HUDEP-2 (cell line): ENCODE measurements around the gene HSPG2.
"Not testable (repeated sequence)": the region's sequence is repeated elsewhere in the genome, so short reads cannot be mapped to it uniquely, and the experiment has no call there.

Experiments
- DNase-seq, 76 experiments: peaks; one replicate each; lab custom pipeline; 2025; ENCODE audit not compliant: unreplicated experiment in 76 of 76; lab: John Stamatoyannopoulos, UW

HSPG2 gene

GRCh38 chr1:21937034-21937371 lies at the start of gene HSPG2:
Gene HSPG2 (minus strand): TSS chr1:21937310. CDS start chr1:21937217, 93 bp downstream.
- peak in 1 of 76 experiments; percentile 24 for DNase-seq

- not testable (repeated sequence) for DNase-seq
These were observed 49.3 kb upstream of the HSPG2 start for GRCh38 chr1:21986386-21986785.

- not testable (repeated sequence) for DNase-seq
These were observed 48.8 kb upstream of the HSPG2 start for GRCh38 chr1:21985893-21986292.

GRCh38 chr1:21983539-21983938 lies 46.4 kb upstream of the HSPG2 start:
- DNase-seq: not testable (repeated sequence)

GRCh38 chr1:21982122-21982521 lies 45.0 kb upstream of the HSPG2 start:
- DNase-seq: not testable (repeated sequence)

- DNase-seq: not testable (repeated sequence)
These were observed 44.1 kb upstream of the HSPG2 start for GRCh38 chr1:21981253-21981652.

- DNase-seq: peak in 20 of 76 experiments; percentile 7 to 50 (median 16)
These were observed 43.6 kb upstream of the HSPG2 start for GRCh38 chr1:21980515-21981220.

- DNase-seq: not testable (repeated sequence)
These were observed 41.1 kb upstream of the HSPG2 start for GRCh38 chr1:21978209-21978608.

- DNase-seq: not testable (repeated sequence)
These were observed 39.7 kb upstream of the HSPG2 start, which contains the start of gene CELA3B for GRCh38 chr1:21976703-21977239. Gene CELA3B (plus strand): TSS chr1:21977022. CDS start chr1:21977040, 18 bp downstream.

- DNase-seq: not testable (repeated sequence)
These were observed 38.2 kb upstream of the HSPG2 start for GRCh38 chr1:21975296-21975695.

- DNase-seq: not testable (repeated sequence)
These were observed 37.6 kb upstream of the HSPG2 start for GRCh38 chr1:21974699-21975098.

GRCh38 chr1:21973948-21974347 lies 36.8 kb upstream of the HSPG2 start:
- not testable (repeated sequence) for DNase-seq

GRCh38 chr1:21972973-21973441 lies 35.9 kb upstream of the HSPG2 start:
- DNase-seq: not testable (repeated sequence)

- not testable (repeated sequence) for DNase-seq
These were observed 33.4 kb upstream of the HSPG2 start for GRCh38 chr1:21970523-21970922.

- not testable (repeated sequence) for DNase-seq
These were observed 32.0 kb upstream of the HSPG2 start for GRCh38 chr1:21969066-21969465.

GRCh38 chr1:21967216-21967615 lies 30.1 kb upstream of the HSPG2 start:
- not testable (repeated sequence) for DNase-seq

- DNase-seq: no peak
These were observed 29.3 kb upstream of the HSPG2 start for GRCh38 chr1:21966247-21967000.

GRCh38 chr1:21963477-21964217 lies 26.5 kb upstream of the HSPG2 start:
- peak in 69 of 76 experiments; percentile 18 to 86 (median 67) for DNase-seq

- DNase-seq: no peak
These were observed 24.7 kb upstream of the HSPG2 start for GRCh38 chr1:21961799-21962198.

GRCh38 chr1:21961337-21961736 lies 24.2 kb upstream of the HSPG2 start:
- no peak for DNase-seq
